ENCODE results near the gene RRAGC. TPM values are rescaled to one million over a fixed set of nuclear protein-coding genes. Genes with fewer than 3 reads are reported as not detected.

Gene RRAGC
- total RNA-seq, 1 donor from 2014 or later = 24.1 TPM

- Mint-ChIP-seq H3K4me1 (peaks cover 10% of the 10 kb centered on the region), H3K9me3 (peaks cover under 1% of the 10 kb centered on the region), H3K27me3 (ENCODE audit: low read depth) (peaks cover 65% of the 10 kb centered on the region), H3K36me3 (ENCODE audit: low read depth) (no peaks in the 10 kb centered on the region), H3K4me3 (peak overlapping the region; percentile 84), H3K27ac (ENCODE audit: unreplicated experiment) (peak overlapping the region; percentile 71)
- no peak for TF ChIP-seq CTCF (conservative IDR thresholded peaks at IDR 0.05)
- DNase-seq (ENCODE audit: low read depth, low spot score) = peak; percentile 28
Observed at GRCh38 chr1:38804062-38804886, 55.3 kb downstream of the RRAGC start.

GRCh38 chr1:38803647-38804046 is 55.9 kb downstream of the RRAGC start:
- DNase-seq (ENCODE audit: low read depth, low spot score) = no peak
- Mint-ChIP-seq H3K27me3 (ENCODE audit: low read depth) (peaks cover 60% of the 10 kb centered on the region), H3K36me3 (ENCODE audit: low read depth) (no peaks in the 10 kb centered on the region), H3K9me3 (peaks cover 4% of the 10 kb centered on the region), H3K4me3 (peak overlapping the region; percentile 80), H3K4me1 (peaks cover 10% of the 10 kb centered on the region), H3K27ac (ENCODE audit: unreplicated experiment) (no peak overlapping the region)
- TF ChIP-seq CTCF (conservative IDR thresholded peaks at IDR 0.05) = no peak

- DNase-seq (ENCODE audit: low read depth, low spot score) = no peak
- Mint-ChIP-seq H3K4me3 (no peak overlapping the region), H3K4me1 (peaks cover 5% of the 10 kb centered on the region), H3K27me3 (ENCODE audit: low read depth) (peaks cover 39% of the 10 kb centered on the region), H3K9me3 (peaks cover 4% of the 10 kb centered on the region), H3K27ac (ENCODE audit: unreplicated experiment) (no peak overlapping the region), H3K36me3 (ENCODE audit: low read depth) (no peaks in the 10 kb centered on the region)
- no peak for TF ChIP-seq CTCF (conservative IDR thresholded peaks at IDR 0.05)
Observed at GRCh38 chr1:38800720-38801671, 58.6 kb downstream of the RRAGC start.

GRCh38 chr1:38793299-38793698 is 66.3 kb downstream of the RRAGC start:
- Mint-ChIP-seq H3K27ac (ENCODE audit: unreplicated experiment) (no peak overlapping the region), H3K4me1 (peaks cover 8% of the 10 kb centered on the region), H3K27me3 (ENCODE audit: low read depth) (peaks cover 23% of the 10 kb centered on the region), H3K4me3 (no peak overlapping the region), H3K36me3 (ENCODE audit: low read depth) (peaks cover 2% of the 10 kb centered on the region), H3K9me3 (peaks cover 10% of the 10 kb centered on the region)
- no peak for DNase-seq (ENCODE audit: low read depth, low spot score)
- no peak for TF ChIP-seq CTCF (conservative IDR thresholded peaks at IDR 0.05)

- H3K27me3 Mint-ChIP-seq (ENCODE audit: low read depth) = peaks cover 34% of the 10 kb centered on the region
- peaks cover 10% of the 10 kb centered on the region for H3K9me3 Mint-ChIP-seq
- no peak overlapping the region for H3K4me3 Mint-ChIP-seq
- H3K4me1 Mint-ChIP-seq = peaks cover 8% of the 10 kb centered on the region
- TF ChIP-seq CTCF (conservative IDR thresholded peaks at IDR 0.05) = no peak
- H3K27ac Mint-ChIP-seq (ENCODE audit: unreplicated experiment) = no peak overlapping the region
- H3K36me3 Mint-ChIP-seq (ENCODE audit: low read depth) = peaks cover 2% of the 10 kb centered on the region
- no peak for DNase-seq (ENCODE audit: low read depth, low spot score)
Observed at GRCh38 chr1:38791892-38792291, 67.7 kb downstream of the RRAGC start.
